Activated T-cell treated with anti-CD3 and anti-CD28 coated beads for 1 hour (primary cell): ENCODE results near the gene WWOX.
"Not testable (repeated sequence)": the region's sequence is repeated elsewhere in the genome, so short reads cannot be mapped to it uniquely, and the experiment has no call there.

Experiments used
- DNase-seq: peaks from one replicate; pipeline ENCODE4 v3.0.0-alpha.2; 2020; ENCODE audit warnings: low read depth

WWOX gene

DNA sequence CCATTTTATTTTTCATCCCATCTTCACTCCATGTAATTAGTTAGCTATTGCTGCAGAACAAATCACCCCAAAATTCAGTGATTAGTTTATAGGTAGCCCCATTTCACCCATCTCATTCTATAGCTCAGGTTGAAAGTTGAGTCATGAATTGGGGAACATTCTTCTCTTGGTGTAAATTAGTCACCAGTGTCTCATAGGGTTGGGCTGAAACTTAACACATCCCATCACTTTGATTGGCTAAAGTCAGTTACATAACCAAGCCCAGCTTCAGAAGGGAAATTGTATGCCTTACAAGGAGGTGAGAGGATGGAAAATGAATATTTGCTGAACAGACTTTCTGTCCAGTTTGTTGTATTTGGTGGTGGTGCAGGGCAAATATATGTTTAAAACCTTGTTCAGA is 477.5 kb downstream of the WWOX start:
- DNase-seq = no peak

DNA sequence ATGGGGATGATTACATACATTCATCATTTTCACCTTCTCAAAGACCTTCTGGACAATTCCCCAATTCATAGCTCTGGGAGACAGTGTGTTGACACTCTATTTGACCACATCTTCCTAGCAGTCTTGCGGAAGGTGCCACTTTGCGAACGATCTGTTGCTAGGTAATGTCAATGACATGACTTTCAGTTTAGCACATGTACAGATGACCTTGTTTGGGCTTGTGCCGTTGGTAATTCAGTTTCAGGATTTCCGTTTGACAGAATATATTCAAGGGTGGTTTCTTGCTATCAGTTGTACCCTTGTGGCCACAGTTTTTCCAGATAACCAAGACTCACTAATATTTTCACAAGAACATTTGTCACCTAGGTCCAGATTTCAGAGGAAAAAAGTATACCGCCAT is 478.2 kb downstream of the WWOX start:
- DNase-seq = no peak

DNA sequence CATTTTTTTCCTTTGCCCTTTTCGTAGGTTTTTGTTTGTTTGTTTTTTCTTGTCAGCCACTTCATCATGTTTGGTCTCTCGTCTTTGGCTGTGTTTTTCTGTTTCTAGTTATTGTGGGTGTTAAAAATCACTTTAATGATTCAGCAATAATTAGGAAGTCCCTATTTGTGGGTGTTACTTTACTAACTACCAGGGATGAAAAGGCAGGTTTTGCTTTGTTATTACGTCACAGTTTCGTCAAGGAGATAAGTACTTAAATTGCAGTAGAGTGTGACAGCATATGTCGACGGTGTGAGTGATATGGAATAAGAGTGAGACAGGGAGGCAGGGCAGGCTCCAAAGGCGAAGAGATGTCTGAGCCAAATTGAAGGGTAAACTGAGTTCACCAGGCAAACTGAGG is 479.6 kb downstream of the WWOX start:
- no peak for DNase-seq

DNA sequence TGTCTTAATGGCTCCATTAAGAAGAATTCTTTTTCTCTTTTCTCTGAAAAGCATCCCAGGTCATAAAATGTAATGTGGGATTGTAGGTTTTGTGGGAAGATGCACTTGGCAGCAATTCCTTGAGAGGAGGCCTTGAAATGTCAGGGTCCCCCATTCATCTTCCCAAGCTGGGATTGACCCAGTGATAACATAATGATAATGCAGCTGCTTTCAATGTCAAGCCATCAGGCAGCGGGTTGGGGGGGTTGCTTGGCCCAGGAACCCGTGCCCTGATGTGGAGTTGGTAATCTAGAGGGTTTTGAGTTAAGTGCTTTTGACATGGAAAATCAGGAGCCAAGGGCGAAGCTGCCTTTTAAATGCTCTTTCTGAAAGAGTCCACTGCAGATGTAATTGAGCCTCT is 484.0 kb downstream of the WWOX start:
- no peak for DNase-seq

DNA sequence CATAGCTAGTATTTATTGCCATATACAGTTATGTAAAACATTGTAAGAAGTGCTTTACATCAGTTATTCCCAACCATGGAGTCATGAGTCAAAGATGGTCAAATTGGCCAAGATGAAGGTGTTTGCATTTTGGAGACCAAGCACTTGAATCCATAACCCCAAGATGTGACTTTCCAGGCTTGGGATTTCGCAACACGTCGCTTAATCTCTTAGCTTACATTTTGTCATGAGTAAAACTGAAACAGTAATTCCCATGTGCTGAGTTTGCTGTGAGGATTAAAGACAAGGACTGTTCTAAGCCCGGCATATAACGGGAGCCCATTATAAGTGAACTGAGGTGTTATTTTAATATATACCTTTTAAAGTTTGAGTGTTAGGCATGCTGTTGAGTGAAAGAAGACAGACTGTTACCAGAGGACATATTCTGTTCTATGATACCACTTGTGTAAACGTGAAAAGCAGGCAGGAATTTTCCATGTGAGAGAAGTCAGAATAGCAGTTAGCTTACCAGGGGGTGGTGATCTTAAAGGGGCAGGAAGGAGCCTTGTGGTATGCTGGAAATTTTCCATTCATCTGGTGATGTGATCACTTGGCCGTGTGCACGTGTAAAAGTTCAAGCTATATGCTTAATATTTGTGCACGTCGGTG is 484.9 kb downstream of the WWOX start:
- DNase-seq = no peak

DNA sequence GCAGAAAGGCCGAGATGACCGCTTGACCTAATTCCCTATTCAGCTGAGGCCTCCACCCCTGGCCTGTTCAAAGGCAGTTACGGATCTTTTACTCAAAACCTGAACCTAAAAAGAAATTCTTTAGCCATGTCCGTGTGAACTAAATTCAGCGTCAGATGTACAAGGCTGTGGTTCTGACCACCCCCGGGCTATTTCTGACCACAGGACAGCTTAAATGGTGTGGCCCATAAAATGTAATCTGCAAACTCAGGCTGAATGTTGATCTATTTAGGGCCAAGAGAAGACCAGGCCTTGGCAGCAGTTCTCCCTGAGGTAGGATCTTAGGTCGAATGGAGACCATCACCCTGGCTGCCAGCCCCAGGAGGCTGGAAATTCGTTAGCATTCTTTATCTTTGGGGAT is 485.5 kb downstream of the WWOX start:
- DNase-seq = no peak

DNA sequence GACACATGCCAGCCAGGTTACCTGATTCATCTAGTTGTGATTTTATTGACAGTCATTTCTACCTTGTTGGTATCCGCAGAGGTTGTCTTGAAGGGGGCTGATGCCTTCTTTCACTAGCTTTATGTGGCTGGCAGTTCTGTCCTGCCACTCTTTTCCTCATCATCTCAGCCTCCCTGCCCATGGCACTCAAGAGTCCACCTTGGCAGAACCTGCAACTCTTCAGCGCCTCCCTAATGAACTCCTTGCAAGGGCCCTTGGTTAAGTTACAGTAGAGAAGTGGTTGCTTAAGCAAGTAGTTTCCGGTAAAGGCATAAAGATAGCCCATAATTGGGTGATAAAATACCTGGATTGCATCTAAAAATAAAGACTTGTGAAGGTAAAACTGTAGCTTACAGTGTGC is 489.9 kb downstream of the WWOX start:
- DNase-seq = no peak

DNA sequence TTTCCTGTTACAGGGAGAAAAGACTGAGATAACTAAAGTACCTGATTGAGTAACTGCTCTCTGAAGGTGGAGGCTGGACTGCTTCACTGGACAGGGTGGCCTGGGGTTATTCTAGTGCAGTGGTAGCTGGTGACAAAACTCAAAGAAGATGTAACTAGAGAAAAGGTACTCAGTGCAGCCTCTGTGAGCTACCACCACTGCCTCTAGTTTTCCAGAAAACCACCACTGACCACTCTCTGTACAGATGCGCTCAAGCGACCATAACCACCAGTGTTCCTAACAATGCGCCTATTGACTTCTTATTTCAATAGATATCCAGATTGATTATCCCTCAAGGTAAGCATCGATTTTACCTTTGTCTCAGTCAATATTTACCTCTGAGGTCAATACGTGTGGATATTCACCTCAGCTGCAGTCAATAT is 492.2 kb downstream of the WWOX start:
- no peak for DNase-seq

DNA sequence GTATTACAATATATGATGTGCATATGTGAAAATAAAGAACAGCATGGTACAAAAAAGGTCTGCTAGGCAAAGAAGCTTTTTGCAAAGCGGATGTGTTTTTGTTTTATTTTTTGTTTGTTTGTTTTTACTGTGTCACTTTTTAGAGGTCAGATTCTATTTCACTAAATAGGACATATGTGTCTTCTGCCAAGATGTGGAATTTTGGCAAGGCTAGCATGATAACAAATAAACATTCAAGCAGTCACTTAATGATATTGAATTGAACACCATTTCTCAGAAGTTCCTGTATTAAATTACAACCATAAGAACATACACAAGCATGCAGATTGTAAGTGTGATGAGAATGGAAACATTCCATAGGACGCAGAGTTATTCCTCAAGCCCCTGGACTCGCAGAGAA is 492.7 kb downstream of the WWOX start:
- DNase-seq = no peak

DNA sequence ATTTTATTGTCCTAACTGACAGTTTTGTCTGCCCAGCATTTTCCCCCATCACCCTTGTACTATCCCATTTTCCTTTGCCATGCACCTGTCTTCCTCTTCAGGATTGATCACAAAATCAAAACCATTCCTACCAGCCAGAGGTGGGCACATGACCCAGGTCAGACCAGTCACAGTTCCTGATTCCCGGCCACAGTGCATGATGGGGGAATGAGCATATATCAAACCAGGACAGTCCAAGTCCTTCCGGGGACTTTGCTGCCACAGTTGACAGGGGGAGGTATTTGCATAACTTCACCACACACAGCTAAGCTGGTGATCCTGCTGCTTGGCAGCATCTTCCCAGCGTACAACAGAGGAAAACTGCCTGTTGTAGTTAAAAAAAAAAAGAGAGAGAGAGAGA is 493.9 kb downstream of the WWOX start:
- no peak for DNase-seq

DNA sequence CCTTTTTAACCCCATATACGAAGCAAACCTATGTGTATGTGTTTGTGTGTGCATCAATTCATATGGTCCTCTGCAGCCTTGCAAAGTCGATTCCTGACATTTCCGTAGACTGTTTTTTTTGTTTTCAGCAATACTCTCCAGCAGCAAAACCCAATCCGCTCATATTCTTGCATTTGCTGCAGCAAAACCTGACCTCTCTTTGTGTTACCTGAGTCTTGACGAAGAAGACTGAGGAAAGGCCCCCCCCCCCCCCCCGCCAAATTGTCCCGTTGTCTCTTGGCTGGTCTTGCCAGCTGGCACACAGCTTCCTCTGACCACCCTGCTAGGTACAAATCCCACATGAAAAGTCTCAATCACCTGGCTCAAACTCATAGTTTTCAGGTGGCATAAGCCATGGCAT is 494.7 kb downstream of the WWOX start:
- DNase-seq = no peak

DNA sequence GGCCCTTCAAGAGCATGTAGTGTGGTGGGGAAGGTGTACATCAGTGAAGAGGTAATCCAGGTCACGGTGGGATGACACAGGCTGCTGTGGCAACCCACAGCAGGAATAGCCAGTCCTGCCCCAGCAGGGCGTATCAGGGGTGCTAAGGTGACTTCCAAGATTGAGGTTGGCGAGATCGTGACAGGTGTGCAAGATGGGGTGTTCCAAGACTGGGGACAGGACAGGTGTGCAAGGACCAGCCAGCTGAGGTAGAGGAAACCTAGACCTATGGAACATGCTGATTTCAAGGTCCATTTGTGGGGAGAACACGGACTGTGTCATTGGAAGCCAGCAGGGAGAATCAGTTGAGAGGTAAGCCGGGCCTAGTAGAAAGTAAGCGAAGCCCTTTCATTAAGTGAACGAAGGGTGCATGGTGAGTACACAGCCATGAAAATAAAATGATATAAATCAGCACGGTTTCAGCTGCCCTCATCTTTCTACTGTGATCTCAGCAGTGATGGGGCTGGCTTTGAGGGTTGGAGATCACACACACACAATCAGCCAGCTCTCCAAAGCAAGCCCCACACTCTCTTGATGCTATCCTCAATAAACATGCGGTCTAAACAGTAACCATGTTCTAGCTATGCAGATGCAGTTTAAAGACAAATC is 497.0 kb downstream of the WWOX start:
- DNase-seq = no peak

DNA sequence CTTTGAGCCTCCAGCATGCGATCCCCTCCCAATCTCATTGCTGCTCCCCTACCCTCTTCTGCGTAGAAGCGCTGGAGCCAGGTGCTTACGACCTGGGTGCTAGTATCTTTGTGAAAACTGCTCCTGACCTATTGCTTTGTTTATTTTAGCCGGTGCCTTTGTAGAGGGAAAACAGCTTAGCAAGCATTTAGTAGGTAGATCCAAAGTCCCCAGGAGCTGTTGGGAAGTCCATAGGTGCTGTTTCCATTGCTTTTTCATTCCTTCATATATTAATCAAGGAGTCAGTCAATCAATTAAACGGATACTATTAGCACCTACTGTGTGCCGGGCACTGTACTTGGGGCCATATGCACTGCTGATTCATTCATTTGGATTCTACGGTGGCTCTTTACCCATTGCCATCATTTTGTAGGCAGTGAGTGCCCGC is 497.6 kb downstream of the WWOX start:
- no peak for DNase-seq

DNA sequence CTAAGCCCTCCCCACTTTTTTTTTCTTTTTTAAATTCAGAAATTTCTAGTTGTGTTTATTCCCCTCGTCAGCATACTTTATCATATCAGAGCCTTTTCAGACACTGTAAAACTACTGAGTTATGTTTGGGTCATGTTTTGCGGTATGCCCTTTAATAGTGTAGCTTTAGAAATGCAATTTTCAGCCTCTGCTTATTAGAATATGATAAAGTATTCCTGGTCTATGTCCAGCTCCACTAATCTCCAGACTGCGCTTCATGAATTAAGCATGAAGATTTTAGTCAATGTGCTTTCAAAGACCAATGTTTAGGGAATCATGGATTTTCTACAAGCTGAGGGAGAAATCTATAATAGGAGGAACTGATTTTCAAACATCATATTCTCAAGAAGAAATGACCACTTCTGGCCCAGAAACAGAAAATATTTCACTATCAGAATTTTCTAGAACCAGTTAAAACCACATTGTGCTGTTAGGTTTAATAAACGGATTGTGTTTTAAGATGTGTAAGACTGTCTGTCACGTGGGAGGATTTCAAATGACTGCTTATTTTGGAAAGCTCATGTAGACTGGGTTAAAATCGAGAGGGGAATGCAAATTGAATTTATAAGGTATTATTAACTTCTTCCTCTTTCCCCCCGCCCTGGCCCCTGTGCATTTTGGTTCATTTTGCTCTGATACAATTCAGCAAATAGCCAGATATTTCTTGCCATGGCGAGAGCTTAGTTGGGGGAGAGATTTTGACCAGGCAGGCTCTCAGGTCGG is 498.5 kb downstream of the WWOX start:
- no peak for DNase-seq

DNA sequence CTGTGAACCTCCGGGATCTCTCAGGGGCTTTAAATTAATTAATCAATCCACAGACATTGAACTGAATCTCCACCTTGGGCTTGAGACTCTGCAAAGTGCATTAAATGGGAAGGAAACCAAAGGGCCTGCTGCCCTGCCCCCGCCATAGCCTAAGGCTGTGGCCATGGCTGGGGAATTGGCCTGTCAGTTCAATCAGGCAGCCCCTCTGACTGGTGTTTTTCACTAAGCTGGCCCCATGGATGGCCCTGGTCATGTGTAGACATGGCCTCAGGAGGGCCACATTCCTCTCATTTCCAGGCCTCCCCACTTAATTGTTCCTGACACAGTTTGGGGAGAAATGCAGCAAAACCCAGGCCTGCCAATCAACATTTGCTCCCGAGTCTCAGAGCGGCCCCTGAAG is 499.8 kb downstream of the WWOX start:
- DNase-seq = no peak

DNA sequence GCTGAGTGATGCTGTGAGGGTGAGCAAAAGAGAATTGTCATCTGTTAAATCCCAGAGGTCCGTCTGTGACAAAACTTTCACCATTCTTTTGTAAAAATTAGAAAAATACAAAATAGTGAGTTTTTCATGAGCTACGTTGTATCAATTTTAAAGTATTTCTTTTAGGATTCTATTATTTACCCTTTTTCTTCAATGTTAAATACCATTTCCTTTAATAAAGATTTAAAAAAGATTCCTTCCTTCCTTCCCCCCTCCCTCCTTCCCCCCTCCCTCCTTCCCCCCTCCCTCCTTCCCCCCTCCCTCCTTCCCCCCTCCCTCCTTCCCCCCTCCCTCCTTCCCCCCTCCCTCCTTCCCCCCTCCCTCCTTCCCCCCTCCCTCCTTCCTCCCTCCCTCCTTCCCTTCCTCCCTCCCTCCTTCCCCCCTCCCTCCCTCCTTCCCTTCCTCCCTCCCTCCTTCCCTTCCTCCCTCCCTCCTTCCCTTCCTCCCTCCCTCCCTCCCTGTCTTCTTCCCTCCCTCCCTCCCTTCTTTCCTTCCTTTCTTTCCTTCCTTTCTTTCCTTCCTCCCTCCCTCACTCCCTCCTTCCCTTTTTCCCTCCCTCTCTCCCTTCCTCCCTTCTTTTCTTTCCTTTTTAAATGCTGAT is 505.1 kb downstream of the WWOX start:
- DNase-seq = not testable (repeated sequence)

DNA sequence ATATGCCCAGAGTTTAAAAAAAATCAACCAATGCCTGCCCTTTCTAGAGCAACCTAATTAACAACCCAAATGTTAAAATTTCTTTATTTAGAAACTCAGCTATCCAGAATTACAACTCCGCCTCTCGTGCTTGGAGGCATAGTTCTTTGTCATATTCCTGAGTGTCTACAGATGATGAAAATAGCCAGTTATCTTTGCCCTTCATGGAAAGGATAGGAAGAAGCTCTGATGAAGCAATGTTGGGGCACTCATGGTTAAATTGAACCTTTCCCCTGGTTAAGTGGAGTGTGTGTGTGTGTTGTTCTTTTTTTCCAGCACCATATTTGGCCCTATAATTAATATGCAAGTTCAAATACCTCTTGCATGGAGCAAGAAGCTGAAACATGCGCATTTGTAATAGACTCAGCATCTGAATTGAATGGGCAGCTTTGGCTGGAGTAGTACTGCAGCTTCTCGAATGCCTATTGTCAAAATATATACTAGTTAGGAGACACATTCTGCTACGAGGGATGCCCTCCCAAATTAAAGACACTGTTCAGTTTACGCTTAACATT is 506.2 kb downstream of the WWOX start:
- no peak for DNase-seq

DNA sequence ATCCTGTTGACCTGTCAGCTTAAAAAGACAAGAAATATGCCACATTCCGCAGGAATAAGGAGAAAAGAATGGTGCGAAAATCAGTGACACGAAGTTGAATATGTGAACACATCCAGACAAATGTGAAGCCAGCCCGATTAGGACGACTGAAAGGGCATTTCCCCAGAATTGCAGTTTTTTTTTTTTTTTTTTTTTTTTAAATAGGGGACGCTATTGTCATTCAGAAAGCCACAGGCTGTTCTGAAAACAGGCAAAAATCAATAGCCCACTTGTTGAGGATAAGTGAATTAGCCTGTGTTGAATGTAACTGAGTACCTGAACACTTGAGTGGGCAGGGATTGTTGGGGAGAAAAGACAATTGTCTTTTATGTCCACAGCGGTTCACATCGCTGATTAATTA is 507.1 kb downstream of the WWOX start:
- DNase-seq = no peak

DNA sequence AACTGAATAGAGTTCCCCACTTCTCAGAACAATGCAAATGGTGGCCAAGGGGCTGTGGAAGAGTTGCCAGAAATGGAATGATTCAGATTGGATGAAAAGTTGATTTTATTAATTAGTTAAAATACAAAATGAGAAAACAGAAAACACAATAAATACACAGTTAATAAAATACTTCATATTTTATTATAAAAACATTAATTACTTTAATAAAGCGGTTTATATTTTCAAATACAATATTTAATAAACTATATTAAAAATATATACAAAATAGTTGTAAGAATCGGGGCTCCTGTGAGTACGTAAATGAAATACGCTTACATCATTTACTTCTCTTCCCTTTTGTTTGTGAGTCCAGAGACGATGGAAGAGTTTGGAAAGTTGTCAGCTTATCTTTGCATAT is 507.6 kb downstream of the WWOX start:
- no peak for DNase-seq

DNA sequence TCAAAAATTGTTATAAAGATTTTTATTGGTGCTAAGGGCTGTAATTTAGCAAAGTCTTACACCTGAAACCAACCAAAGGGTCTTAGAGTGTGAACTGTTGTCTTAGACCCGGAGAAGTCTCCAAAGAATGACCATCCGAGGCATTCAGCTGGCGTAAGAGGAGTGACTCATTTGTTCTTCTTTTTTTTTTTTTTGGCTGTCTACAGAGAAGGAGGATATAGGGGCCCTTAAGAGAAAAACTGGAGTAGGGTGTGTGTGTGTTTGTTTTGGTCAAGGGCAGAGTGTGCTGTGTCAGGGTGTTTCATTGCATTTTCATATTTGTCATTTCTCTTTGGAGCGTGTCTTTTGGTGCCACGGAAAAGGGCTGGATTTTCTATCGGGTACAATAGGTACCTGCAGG is 508.0 kb downstream of the WWOX start:
- no peak for DNase-seq

DNA sequence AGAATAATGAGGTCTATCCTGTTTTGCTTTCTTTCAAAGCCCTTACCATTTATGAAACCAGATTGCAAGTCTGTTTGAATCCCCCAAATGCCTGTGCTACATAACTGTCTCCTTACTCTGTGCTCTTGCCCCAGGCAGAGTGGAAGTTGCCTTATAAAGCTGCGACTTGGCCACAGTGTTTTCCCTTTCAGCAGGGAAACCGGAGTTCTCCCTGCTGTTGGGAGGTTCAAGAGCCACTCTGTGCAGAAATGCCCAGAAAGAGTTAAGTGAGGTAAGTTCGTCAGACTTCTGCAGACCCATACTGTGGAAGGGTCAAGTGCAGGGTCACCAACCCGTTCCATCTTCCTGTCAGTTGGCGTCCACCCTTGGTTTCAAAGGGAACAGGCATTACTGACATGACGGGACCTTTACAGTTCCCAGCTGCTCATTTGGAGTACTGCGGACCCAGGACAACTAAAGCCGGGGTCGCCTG is 508.9 kb downstream of the WWOX start:
- no peak for DNase-seq
